ENCODE measurements around the gene MBLAC1. TPM values are rescaled to one million over a fixed set of nuclear protein-coding genes. Genes with fewer than 3 reads are reported as not detected.

MBLAC1 gene
- total RNA-seq, 1 experiment from 2014 or later = 3.5 TPM

DNA sequence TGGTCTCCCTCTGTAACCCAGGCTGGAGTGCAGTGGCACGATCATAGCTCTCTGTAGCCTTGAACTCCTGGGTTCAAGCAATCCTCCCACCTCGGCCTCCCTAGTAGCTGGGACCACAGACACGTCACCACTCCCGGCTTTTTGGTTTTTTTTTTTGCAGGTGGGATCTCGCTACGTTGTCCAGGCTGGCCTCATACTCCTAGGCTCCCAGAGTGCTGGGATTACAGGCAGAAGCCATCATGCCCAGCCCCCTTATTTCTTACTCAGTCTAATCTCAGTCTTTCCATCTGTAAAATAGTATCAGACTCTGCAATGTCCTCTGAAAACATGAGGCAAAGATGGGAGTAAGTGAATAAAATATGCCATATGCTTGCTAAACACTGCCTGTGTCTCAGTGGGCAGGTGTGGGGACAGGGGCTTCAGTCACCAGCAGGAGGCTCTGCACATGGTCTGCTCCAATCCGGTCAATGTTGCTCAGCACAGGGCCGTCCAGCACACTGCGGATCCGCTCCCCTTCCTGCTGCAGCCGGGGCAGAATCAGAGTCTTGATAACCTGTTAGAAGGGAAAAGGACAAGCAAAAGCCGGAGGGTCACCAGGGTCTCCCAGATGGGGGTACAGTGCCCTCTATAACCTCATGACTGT lies 17.1 kb upstream of the MBLAC1 start:
- H3K9me3 Mint-ChIP-seq = no peaks in the 10 kb centered on the region
- peaks cover 58% of the 10 kb centered on the region for H3K36me3 Mint-ChIP-seq
- ATAC-seq = peak; percentile 61
- DNase-seq (ENCODE audit: low spot score) = no peak
- H3K27me3 Mint-ChIP-seq (ENCODE audit: low read depth) = no peaks in the 10 kb centered on the region
- H3K4me1 Mint-ChIP-seq = no peaks in the 10 kb centered on the region
- ChIA-PET CTCF (no interaction called here), POLR2A (no interaction called here)
- no peak overlapping the region for H3K4me3 Mint-ChIP-seq
- no peak overlapping the region for H3K27ac Mint-ChIP-seq
- TF ChIP-seq ZNF121 (CRISPR knock-in tag; IDR thresholded peaks at IDR 0.05) (peak; percentile 20; the same call in 1 of the 2 replicates), SMAD4 (CRISPR knock-in tag; IDR thresholded peaks at IDR 0.05) (no peak)

DNA sequence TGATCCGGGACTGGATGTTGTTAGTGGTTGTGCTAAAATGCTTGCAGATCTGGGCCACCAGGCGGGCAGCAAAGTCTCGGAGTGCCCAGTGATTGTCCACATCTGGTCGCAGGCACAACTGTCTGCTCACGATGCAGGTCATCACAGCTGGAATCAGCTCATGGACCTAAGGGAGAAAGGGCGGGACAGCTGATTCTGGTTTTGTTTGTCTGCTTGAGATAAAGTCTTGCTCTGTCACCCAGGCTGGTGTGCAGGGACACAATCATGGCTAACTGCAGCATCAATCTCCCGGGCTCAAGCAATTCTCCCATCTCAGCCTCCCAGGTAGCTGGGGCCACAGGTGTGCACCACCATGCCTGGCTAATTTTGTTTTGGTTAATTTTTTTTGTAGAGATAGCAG lies 15.6 kb upstream of the MBLAC1 start:
- ATAC-seq (no peak), DNase-seq (ENCODE audit: low spot score) (no peak)
- Mint-ChIP-seq H3K4me1 (no peaks in the 10 kb centered on the region), H3K27ac (no peak overlapping the region), H3K9me3 (no peaks in the 10 kb centered on the region), H3K27me3 (ENCODE audit: low read depth) (no peaks in the 10 kb centered on the region), H3K4me3 (no peak overlapping the region), H3K36me3 (peaks cover 58% of the 10 kb centered on the region)
- TF ChIP-seq GTF2I (CRISPR knock-in tag; conservative IDR thresholded peaks at IDR 0.05) (no peak), NR1H2 (CRISPR knock-in tag; IDR thresholded peaks at IDR 0.05) (no peak), ZNF317 (CRISPR knock-in tag; IDR thresholded peaks at IDR 0.05; ENCODE audit: borderline replicate concordance, low read depth) (no peak), ZBTB21 (CRISPR knock-in tag; IDR thresholded peaks at IDR 0.05; ENCODE audit: borderline replicate concordance) (no peak), TEAD1 (CRISPR knock-in tag; IDR thresholded peaks at IDR 0.05) (no peak), ATF1 (CRISPR knock-in tag; IDR thresholded peaks at IDR 0.05) (no peak), SMAD4 (CRISPR knock-in tag; IDR thresholded peaks at IDR 0.05) (no peak), CBFB (CRISPR knock-in tag; IDR thresholded peaks at IDR 0.05; ENCODE audit: low read depth) (no peak), PRRX2 (CRISPR knock-in tag; IDR thresholded peaks at IDR 0.05) (no peak)
- TF ChIP-seq, protein P1, sequence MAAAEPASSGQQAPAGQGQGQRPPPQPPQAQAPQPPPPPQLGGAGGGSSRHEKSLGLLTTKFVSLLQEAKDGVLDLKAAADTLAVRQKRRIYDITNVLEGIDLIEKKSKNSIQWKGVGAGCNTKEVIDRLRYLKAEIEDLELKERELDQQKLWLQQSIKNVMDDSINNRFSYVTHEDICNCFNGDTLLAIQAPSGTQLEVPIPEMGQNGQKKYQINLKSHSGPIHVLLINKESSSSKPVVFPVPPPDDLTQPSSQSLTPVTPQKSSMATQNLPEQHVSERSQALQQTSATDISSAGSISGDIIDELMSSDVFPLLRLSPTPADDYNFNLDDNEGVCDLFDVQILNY (CRISPR knock-in tag; IDR thresholded peaks at IDR 0.05) = no peak
- TF ChIP-seq, protein P2, sequence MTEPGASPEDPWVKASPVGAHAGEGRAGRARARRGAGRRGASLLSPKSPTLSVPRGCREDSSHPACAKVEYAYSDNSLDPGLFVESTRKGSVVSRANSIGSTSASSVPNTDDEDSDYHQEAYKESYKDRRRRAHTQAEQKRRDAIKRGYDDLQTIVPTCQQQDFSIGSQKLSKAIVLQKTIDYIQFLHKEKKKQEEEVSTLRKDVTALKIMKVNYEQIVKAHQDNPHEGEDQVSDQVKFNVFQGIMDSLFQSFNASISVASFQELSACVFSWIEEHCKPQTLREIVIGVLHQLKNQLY (CRISPR knock-in tag; IDR thresholded peaks at IDR 0.05) = no peak
- ChIA-PET CTCF (interaction anchor here (2.3 to 2.5 kb wide), 2 partner anchors 10 to 19 kb away, joined by 13 to 17 read pairs; partner anchors contain the start of genes AP4M1 and MCM7), POLR2A (interaction anchor here (1.3 to 2.8 kb wide), 2 partner anchors 10 to 14 kb away, joined by 4 to 17 read pairs; partner anchors contain the start of genes AP4M1 and MCM7)

DNA sequence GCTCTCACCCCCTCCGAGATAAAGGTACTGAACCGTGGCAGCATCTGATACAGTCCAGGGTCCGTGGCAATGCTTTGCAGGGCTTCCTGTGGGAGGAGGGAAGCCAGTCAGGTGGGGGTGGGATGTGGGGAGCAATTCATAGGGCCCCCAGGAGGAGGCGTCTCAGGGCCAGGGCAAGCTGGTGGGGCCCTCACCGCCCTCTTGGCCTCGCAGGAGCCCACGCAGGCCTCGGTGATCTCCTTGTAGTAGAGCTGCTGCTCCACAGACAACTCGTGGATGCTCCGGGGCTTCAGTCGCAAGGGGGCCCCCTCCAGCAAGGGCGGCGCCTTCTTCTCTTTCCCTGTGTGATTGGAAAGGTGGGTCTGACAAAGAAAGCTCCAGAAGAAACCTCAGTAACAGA lies 14.9 kb upstream of the MBLAC1 start:
- Mint-ChIP-seq H3K4me3 (no peak overlapping the region), H3K4me1 (no peaks in the 10 kb centered on the region), H3K27ac (no peak overlapping the region), H3K9me3 (no peaks in the 10 kb centered on the region), H3K36me3 (peaks cover 54% of the 10 kb centered on the region), H3K27me3 (ENCODE audit: low read depth) (no peaks in the 10 kb centered on the region)
- ATAC-seq = no peak
- POLR2A ChIA-PET = interaction anchor here (1.3 to 2.8 kb wide), 2 partner anchors 10 to 13 kb away, joined by 4 to 17 read pairs; partner anchors contain the start of genes AP4M1 and MCM7
- CTCF ChIA-PET = interaction anchor here (2.3 to 2.5 kb wide), 2 partner anchors 10 to 18 kb away, joined by 13 to 17 read pairs; partner anchors contain the start of genes AP4M1 and MCM7
- no peak for DNase-seq (ENCODE audit: low spot score)
- no peak for TF ChIP-seq MYBL2 (CRISPR knock-in tag; IDR thresholded peaks at IDR 0.05)
- TF ChIP-seq ZBTB21 (CRISPR knock-in tag; IDR thresholded peaks at IDR 0.05; ENCODE audit: borderline replicate concordance) = no peak
- no peak for TF ChIP-seq ZNF138 (CRISPR knock-in tag; conservative IDR thresholded peaks at IDR 0.05)
- TF ChIP-seq NR2C2 (CRISPR knock-in tag; IDR thresholded peaks at IDR 0.05) = no peak
- no peak for TF ChIP-seq JAZF1 (CRISPR knock-in tag; IDR thresholded peaks at IDR 0.05)
- no peak for TF ChIP-seq GRHL2 (CRISPR knock-in tag; IDR thresholded peaks at IDR 0.05; ENCODE audit: insufficient replicate concordance, severe bottlenecking)
- no peak for TF ChIP-seq RELA (CRISPR knock-in tag; IDR thresholded peaks at IDR 0.05; ENCODE audit: borderline replicate concordance)
- no peak for TF ChIP-seq ATF1 (CRISPR knock-in tag; IDR thresholded peaks at IDR 0.05)
- TF ChIP-seq, protein P3, sequence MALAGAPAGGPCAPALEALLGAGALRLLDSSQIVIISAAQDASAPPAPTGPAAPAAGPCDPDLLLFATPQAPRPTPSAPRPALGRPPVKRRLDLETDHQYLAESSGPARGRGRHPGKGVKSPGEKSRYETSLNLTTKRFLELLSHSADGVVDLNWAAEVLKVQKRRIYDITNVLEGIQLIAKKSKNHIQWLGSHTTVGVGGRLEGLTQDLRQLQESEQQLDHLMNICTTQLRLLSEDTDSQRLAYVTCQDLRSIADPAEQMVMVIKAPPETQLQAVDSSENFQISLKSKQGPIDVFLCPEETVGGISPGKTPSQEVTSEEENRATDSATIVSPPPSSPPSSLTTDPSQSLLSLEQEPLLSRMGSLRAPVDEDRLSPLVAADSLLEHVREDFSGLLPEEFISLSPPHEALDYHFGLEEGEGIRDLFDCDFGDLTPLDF (CRISPR knock-in tag; IDR thresholded peaks at IDR 0.05) = no peak
- no peak for TF ChIP-seq FOXJ3 (CRISPR knock-in tag; IDR thresholded peaks at IDR 0.05; ENCODE audit: borderline replicate concordance)
- no peak for TF ChIP-seq ZNF671 (CRISPR knock-in tag; IDR thresholded peaks at IDR 0.05)
- TF ChIP-seq, protein P4, sequence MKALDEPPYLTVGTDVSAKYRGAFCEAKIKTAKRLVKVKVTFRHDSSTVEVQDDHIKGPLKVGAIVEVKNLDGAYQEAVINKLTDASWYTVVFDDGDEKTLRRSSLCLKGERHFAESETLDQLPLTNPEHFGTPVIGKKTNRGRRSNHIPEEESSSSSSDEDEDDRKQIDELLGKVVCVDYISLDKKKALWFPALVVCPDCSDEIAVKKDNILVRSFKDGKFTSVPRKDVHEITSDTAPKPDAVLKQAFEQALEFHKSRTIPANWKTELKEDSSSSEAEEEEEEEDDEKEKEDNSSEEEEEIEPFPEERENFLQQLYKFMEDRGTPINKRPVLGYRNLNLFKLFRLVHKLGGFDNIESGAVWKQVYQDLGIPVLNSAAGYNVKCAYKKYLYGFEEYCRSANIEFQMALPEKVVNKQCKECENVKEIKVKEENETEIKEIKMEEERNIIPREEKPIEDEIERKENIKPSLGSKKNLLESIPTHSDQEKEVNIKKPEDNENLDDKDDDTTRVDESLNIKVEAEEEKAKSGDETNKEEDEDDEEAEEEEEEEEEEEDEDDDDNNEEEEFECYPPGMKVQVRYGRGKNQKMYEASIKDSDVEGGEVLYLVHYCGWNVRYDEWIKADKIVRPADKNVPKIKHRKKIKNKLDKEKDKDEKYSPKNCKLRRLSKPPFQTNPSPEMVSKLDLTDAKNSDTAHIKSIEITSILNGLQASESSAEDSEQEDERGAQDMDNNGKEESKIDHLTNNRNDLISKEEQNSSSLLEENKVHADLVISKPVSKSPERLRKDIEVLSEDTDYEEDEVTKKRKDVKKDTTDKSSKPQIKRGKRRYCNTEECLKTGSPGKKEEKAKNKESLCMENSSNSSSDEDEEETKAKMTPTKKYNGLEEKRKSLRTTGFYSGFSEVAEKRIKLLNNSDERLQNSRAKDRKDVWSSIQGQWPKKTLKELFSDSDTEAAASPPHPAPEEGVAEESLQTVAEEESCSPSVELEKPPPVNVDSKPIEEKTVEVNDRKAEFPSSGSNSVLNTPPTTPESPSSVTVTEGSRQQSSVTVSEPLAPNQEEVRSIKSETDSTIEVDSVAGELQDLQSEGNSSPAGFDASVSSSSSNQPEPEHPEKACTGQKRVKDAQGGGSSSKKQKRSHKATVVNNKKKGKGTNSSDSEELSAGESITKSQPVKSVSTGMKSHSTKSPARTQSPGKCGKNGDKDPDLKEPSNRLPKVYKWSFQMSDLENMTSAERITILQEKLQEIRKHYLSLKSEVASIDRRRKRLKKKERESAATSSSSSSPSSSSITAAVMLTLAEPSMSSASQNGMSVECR (CRISPR knock-in tag; IDR thresholded peaks at IDR 0.05; ENCODE audit: borderline replicate concordance) = no peak
- TF ChIP-seq, protein P5, sequence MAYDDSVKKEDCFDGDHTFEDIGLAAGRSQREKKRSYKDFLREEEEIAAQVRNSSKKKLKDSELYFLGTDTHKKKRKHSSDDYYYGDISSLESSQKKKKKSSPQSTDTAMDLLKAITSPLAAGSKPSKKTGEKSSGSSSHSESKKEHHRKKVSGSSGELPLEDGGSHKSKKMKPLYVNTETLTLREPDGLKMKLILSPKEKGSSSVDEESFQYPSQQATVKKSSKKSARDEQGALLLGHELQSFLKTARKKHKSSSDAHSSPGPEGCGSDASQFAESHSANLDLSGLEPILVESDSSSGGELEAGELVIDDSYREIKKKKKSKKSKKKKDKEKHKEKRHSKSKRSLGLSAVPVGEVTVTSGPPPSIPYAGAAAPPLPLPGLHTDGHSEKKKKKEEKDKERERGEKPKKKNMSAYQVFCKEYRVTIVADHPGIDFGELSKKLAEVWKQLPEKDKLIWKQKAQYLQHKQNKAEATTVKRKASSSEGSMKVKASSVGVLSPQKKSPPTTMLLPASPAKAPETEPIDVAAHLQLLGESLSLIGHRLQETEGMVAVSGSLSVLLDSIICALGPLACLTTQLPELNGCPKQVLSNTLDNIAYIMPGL (CRISPR knock-in tag; IDR thresholded peaks at IDR 0.05) = no peak
